B cell (primary cell): Measurements from ENCODE around the gene GYPC. TPM values are rescaled to one million over a fixed set of nuclear protein-coding genes. Genes with fewer than 3 reads are reported as not detected.
"Not testable (repeated sequence)": the region's sequence is repeated elsewhere in the genome, so short reads cannot be mapped to it uniquely, and the experiment has no call there.

Experiments used
- ATAC-seq: fragments of 200-7000 bp; cut with Tn5 transposase; one replicate; pipeline ENCODE4 v1.10.0; 2021; ENCODE audit warnings: low read depth, mild to moderate bottlenecking, moderate number of reproducible peaks, moderate library complexity
- CTCF ChIA-PET: fragments of 350-600 bp; sonication (Branson Sonifier 250); formaldehyde crosslinking; loops from one replicate; lab custom pipeline; 2021; ENCODE audit warnings: antibody characterized with exemption, inconsistent platforms; lab: Charles Lee
- POLR2A ChIA-PET: fragments of 350-600 bp; sonication (Branson Sonifier 250); formaldehyde crosslinking; loops from one replicate; lab custom pipeline; 2021; ENCODE audit warnings: antibody characterized with exemption; lab: Charles Lee
- DNase-seq: peaks from one replicate; pipeline ENCODE4 v3.0.0; 2013
- H2AFZ ChIP-seq: 2 replicates; pipeline ENCODE4 v1.6.1; 2012; ENCODE audit warnings: mild to moderate bottlenecking, low read depth, low read length; ENCODE audit not compliant: insufficient read depth, poor library complexity, severe bottlenecking
- H3K27ac ChIP-seq, 2 donors: 1 replicate in 1 of 2; 2 replicates in 1 of 2; pipeline ENCODE4 v1.5.1; 2012 to 2013; ENCODE audit warnings: low read length in 2 of 2, mild to moderate bottlenecking in 2 of 2, moderate library complexity in 1 of 2
- H3K27me3 ChIP-seq, 4 experiments: fragments of 200-600 bp in 1 of 4; sonication (generic) in 1 of 4; replicated peaks in 1 of 4; 1 replicate in 2 of 4; 2 replicates in 2 of 4; pipeline versions ENCODE4 v1.6.1 to v1.7.0; 2013 to 2016; ENCODE audit warnings: low read length in 3 of 4, mild to moderate bottlenecking in 2 of 4, mixed read lengths in 1 of 4, moderate library complexity in 1 of 4; ENCODE audit not compliant: insufficient read depth in 4 of 4, control insufficient read depth in 3 of 4; ENCODE audit errors: control extremely low read depth in 1 of 4
- H3K36me3 ChIP-seq, 2 experiments: replicated peaks in 1 of 2; 1 replicate in 1 of 2; 2 replicates in 1 of 2; pipeline versions ENCODE4 v1.6.1 to v1.7.1; 2013; ENCODE audit warnings: low read length in 1 of 2; ENCODE audit not compliant: insufficient read depth in 2 of 2, control insufficient read depth in 1 of 2; ENCODE audit errors: control extremely low read depth in 1 of 2, extremely low read depth in 1 of 2
- H3K4me1 ChIP-seq, 2 donors: fragments of 200-600 bp in 1 of 2; sonication (generic) in 1 of 2; 1 replicate in 1 of 2; 2 replicates in 1 of 2; pipeline versions ENCODE4 v1.5.1 to v1.6.1; 2013 to 2017; ENCODE audit warnings: low read length in 2 of 2; ENCODE audit not compliant: control insufficient read depth in 2 of 2, insufficient read depth in 2 of 2
- H3K4me2 ChIP-seq: replicated peaks from 2 replicates; pipeline ENCODE3; 2012; ENCODE audit warnings: mild to moderate bottlenecking, low read depth, low read length; ENCODE audit not compliant: poor library complexity, severe bottlenecking
- H3K4me3 ChIP-seq, 5 experiments: fragments of 200-600 bp in 1 of 5; sonication (generic) in 1 of 5; 1 replicate in 3 of 5; 2 replicates in 2 of 5; pipeline versions ENCODE4 v1.5.1 to v1.7.0; 2011 to 2016; ENCODE audit warnings: low read length in 4 of 5, mild to moderate bottlenecking in 4 of 5, low read depth in 2 of 5, control low read depth in 1 of 5, moderate library complexity in 1 of 5; ENCODE audit not compliant: insufficient read depth in 1 of 5; ENCODE audit errors: control extremely low read depth in 1 of 5, extremely low read depth in 1 of 5
- H3K79me2 ChIP-seq: fragments of 200-600 bp; sonication (generic); one replicate; pipeline ENCODE4 v1.6.0; 2016; ENCODE audit warnings: low read length; ENCODE audit not compliant: control insufficient read depth, insufficient read depth
- H3K9ac ChIP-seq: fragments of 200-600 bp; sonication (generic); 2 replicates; pipeline ENCODE4 v1.6.1; 2017; ENCODE audit warnings: mild to moderate bottlenecking, low read length, moderate library complexity
- H3K9me3 ChIP-seq, 3 donors: one replicate each; pipeline versions ENCODE4 v1.6.1 to v1.7.1; 2013; ENCODE audit warnings: low read length in 2 of 3; ENCODE audit not compliant: control insufficient read depth in 2 of 3, insufficient read depth in 1 of 3; ENCODE audit errors: control extremely low read depth in 1 of 3
- H4K20me1 ChIP-seq: 2 replicates; pipeline ENCODE4 v1.6.0; 2012; ENCODE audit warnings: mild to moderate bottlenecking, low read length; ENCODE audit not compliant: insufficient read depth, control insufficient read depth, poor library complexity, severe bottlenecking
- H3K27ac Mint-ChIP-seq: one replicate; pipeline ENCODE4 v1.8.0; 2021; ENCODE audit warnings: mixed read lengths
- H3K27me3 Mint-ChIP-seq: one replicate; pipeline ENCODE4 v1.8.0; 2021; ENCODE audit warnings: mixed read lengths
- H3K4me1 Mint-ChIP-seq: one replicate; pipeline ENCODE4 v1.8.0; 2021; ENCODE audit warnings: mixed read lengths
- H3K4me3 Mint-ChIP-seq: one replicate; pipeline ENCODE4 v1.8.0; 2021; ENCODE audit warnings: mixed read lengths
- H3K9me3 Mint-ChIP-seq: one replicate; pipeline ENCODE4 v1.8.0; 2022; ENCODE audit warnings: mixed read lengths; ENCODE audit not compliant: insufficient read depth
- CTCF ChIP-seq: fragments of 200-600 bp; IDR thresholded peaks from one replicate; pipeline ENCODE4 v1.8.0; 2022; ENCODE audit warnings: antibody characterized with exemption, mild to moderate bottlenecking
- EZH2 ChIP-seq: IDR thresholded peaks from 2 replicates; pipeline ENCODE4 v1.6.1; 2012; ENCODE audit warnings: borderline replicate concordance, low read depth, mild to moderate bottlenecking, moderate library complexity, low read length; ENCODE audit not compliant: insufficient read depth, poor library complexity, severe bottlenecking
- WGBS: methylation state at CpG from one replicate; pipeline ENCODE4 v1.1.5; 2013; ENCODE audit warnings: missing lambda C conversion rate; ENCODE audit not compliant: insufficient coverage; 5-methylcytosine and 5-hydroxymethylcytosine counted together
- intact Hi-C: fragments of 100-400 bp; cut with micrococcal nuclease; formaldehyde crosslinking; loops from one replicate; pipeline ENCODE4 v1.10.0; 2022
- polyA plus RNA-seq: library from polyadenylated mRNA; depleted of rRNA; stranded (reverse); fragments of >200 nt; gene quantifications from 2 replicates; pipeline ENCODE4 v1.2.3, GENCODE V29; 2012
- total RNA-seq, 2 donors: library from RNA; stranded (reverse); fragments of 120-200 nt in 1 of 2; gene quantifications; 1 replicate in 1 of 2; 2 replicates in 1 of 2; pipeline versions ENCODE4 v1.2.3 to v1.2.4, GENCODE V29; 2013 to 2022

GYPC gene
- total and polyA plus RNA-seq, 2 donors (not counting 1 experiment from before 2014, with no cell fraction given): 48.8 to 111 TPM

- WGBS: 100% methylated on average over 1 of the region's 2 CpGs
- Histone ChIP-seq H3K4me2 (no peak overlapping the region), H3K27ac (no peak overlapping the region), H3K9me3 (peaks cover 0 to 18% (median 0%) of the 10 kb centered on the region in 3 donors), H3K4me3 (no peak overlapping the region), H3K79me2 (peaks cover 7% of the 10 kb centered on the region), H4K20me1 (peaks cover 18% of the 10 kb centered on the region), H3K4me1 (no peaks in the 10 kb centered on the region), H3K36me3 (peaks cover 0 to 26% of the 10 kb centered on the region in 2 experiments), H3K27me3 (no peaks in the 10 kb centered on the region), H2AFZ (no peak overlapping the region), H3K9ac (no peak overlapping the region)
- TF ChIP-seq CTCF: no peak
- TF ChIP-seq EZH2: no peak
- Mint-ChIP-seq H3K4me3 (no peak overlapping the region), H3K9me3 (peaks cover 5% of the 10 kb centered on the region), H3K27me3 (no peaks in the 10 kb centered on the region), H3K27ac (no peak overlapping the region), H3K4me1 (peaks cover 4% of the 10 kb centered on the region)
- ATAC-seq (no peak), DNase-seq (no peak)
- CTCF ChIA-PET: no interaction called here
- intact Hi-C loops: no loop called here
- POLR2A ChIA-PET: no interaction called here
Observed at GRCh38 chr2:126687503-126687902, 31.5 kb downstream of the GYPC start.

- H3K79me2 ChIP-seq, H2AFZ ChIP-seq, H3K27me3 Mint-ChIP-seq, H3K4me1 Mint-ChIP-seq, H3K9me3 Mint-ChIP-seq, POLR2A ChIA-PET, intact Hi-C loops, ATAC-seq, H3K4me2 ChIP-seq, H3K4me3 Mint-ChIP-seq, CTCF ChIA-PET, DNase-seq, H3K4me1 ChIP-seq, H3K9ac ChIP-seq, H3K27ac ChIP-seq, H3K4me3 ChIP-seq, H3K27me3 ChIP-seq, H3K27ac Mint-ChIP-seq: not testable (repeated sequence)
- Histone ChIP-seq H3K9me3 (peaks cover 0 to 23% (median 0%) of the 10 kb centered on the region in 3 donors), H4K20me1 (peaks cover 18% of the 10 kb centered on the region), H3K36me3 (peaks cover 0 to 28% of the 10 kb centered on the region in 2 experiments)
- 100% methylated on average over 1 of the region's 2 CpGs for WGBS
Observed at GRCh38 chr2:126688594-126688993, 32.6 kb downstream of the GYPC start.

GRCh38 chr2:126692241-126692640 is 36.3 kb downstream of the GYPC start:
- H3K4me2 ChIP-seq, H3K4me1 Mint-ChIP-seq, H3K27ac Mint-ChIP-seq, H3K27me3 Mint-ChIP-seq, POLR2A ChIA-PET, H3K9ac ChIP-seq, DNase-seq, H3K79me2 ChIP-seq, H2AFZ ChIP-seq, intact Hi-C loops, H3K9me3 Mint-ChIP-seq, ATAC-seq, H3K27me3 ChIP-seq, H3K4me1 ChIP-seq, H3K27ac ChIP-seq, H3K4me3 Mint-ChIP-seq, CTCF ChIA-PET, H4K20me1 ChIP-seq, H3K4me3 ChIP-seq: not testable (repeated sequence)
- H3K36me3 ChIP-seq: peaks cover 3 to 43% of the 10 kb centered on the region in 2 experiments
- H3K9me3 ChIP-seq: peaks cover 0 to 25% (median 0%) of the 10 kb centered on the region in 3 donors
- WGBS: no CpG with 5 or more reads among the region's 1 CpG
